Measurements from ENCODE around the gene AGAP3.

- TF ChIP-seq CTCF (IDR thresholded peaks at IDR 0.05; ENCODE audit: insufficient read depth, low read depth, low read length) = no peak
- no peak for TF ChIP-seq EZH2 (IDR thresholded peaks at IDR 0.05; ENCODE audit: insufficient read depth, low read length)
Observed at GRCh38 chr7:151115121-151115835, 29.0 kb downstream of the AGAP3 start.

Measured in astrocyte (in vitro differentiated cells and primary cell).